Upper lobe of left lung (tissue), 4 donors: ENCODE measurements around the gene SORBS1.

ENCODE experiments used
- CTCF ChIP-seq, 6 experiments: fragments of 450-650 bp in 4 of 6; fragments of 200-600 bp in 2 of 6; sonication (generic) in 2 of 6; IDR thresholded peaks; one replicate each; pipeline ENCODE4 v1.5.1; 2016 to 2019; ENCODE audit warnings: antibody characterized with exemption in 6 of 6
- EP300 ChIP-seq, 4 donors: sonication (generic); formaldehyde crosslinking; IDR thresholded peaks; one replicate each; pipeline ENCODE4 v1.5.1; 2017; ENCODE audit warnings: antibody characterized with exemption in 4 of 4, control low read depth in 2 of 4
- POLR2A ChIP-seq, 4 donors: fragments of 450-650 bp; IDR thresholded peaks; one replicate each; pipeline ENCODE4 v1.5.1; 2016 to 2017; ENCODE audit warnings: antibody characterized with exemption in 4 of 4, mild to moderate bottlenecking in 2 of 4
- POLR2AphosphoS5 ChIP-seq, 2 donors: sonication (generic); formaldehyde crosslinking; IDR thresholded peaks; one replicate each; pipeline ENCODE4 v1.5.1; 2017; ENCODE audit warnings: antibody characterized with exemption in 2 of 2

GRCh38 chr10:95389982-95390381, 171.2 kb downstream of the SORBS1 start:
- TF ChIP-seq POLR2A (IDR thresholded peaks at IDR 0.05) (no peak), POLR2AphosphoS5 (IDR thresholded peaks at IDR 0.05) (no peak), CTCF (IDR thresholded peaks at IDR 0.05) (no peak), EP300 (IDR thresholded peaks at IDR 0.05) (no peak)
